ENCODE results near the gene RPAP3. TPM values are rescaled to one million over a fixed set of nuclear protein-coding genes. Genes with fewer than 3 reads are reported as not detected.
"Not testable (repeated sequence)": the region's sequence is repeated elsewhere in the genome, so short reads cannot be mapped to it uniquely, and the experiment has no call there.

RPAP3 gene
- total RNA-seq, 1 donor from 2014 or later: 27.7 TPM

DNA sequence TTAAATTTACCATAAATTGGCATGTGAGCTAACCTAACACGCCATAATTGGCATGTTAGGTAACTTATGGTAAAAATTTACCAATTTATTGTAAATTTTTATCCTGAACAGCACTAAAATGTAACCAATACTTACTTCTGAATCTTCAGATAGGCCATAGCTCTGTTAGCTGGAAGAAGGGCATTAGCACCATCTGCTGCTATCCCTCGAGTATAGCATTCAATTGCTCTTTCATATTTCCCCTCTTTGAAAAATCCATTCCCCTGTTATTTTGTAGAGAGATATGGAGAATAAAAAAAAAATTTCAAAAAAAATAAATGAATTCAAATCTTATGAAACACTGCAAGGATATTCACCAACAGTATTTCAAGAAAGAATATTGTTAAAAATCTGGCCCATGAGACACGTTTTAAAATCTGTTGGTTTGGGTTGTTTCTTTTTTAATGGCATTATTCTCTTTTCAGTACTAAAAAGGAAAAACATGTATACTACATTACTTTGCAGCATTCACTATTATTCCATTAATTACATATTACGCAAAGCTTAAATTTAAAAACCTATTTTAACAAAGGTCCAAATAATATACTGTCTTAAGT, 19.1 kb downstream of the RPAP3 start:
- TF ChIP-seq, protein P1, sequence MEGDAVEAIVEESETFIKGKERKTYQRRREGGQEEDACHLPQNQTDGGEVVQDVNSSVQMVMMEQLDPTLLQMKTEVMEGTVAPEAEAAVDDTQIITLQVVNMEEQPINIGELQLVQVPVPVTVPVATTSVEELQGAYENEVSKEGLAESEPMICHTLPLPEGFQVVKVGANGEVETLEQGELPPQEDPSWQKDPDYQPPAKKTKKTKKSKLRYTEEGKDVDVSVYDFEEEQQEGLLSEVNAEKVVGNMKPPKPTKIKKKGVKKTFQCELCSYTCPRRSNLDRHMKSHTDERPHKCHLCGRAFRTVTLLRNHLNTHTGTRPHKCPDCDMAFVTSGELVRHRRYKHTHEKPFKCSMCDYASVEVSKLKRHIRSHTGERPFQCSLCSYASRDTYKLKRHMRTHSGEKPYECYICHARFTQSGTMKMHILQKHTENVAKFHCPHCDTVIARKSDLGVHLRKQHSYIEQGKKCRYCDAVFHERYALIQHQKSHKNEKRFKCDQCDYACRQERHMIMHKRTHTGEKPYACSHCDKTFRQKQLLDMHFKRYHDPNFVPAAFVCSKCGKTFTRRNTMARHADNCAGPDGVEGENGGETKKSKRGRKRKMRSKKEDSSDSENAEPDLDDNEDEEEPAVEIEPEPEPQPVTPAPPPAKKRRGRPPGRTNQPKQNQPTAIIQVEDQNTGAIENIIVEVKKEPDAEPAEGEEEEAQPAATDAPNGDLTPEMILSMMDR (IDR thresholded peaks at IDR 0.05; ENCODE audit: insufficient read depth, low read length, poor library complexity, severe bottlenecking): peak; percentile 77
- DNase-seq (ENCODE audit: low read depth): no peak
- H3K36me3 ChIP-seq (ENCODE audit: control insufficient read depth, insufficient read depth, low read length): no peaks in the 10 kb centered on the region
- no peak overlapping the region for H3K4me3 ChIP-seq (ENCODE audit: low read depth, low read length)
- no peaks in the 10 kb centered on the region for H3K27me3 ChIP-seq (ENCODE audit: control insufficient read depth, insufficient read depth, low read length)

DNA sequence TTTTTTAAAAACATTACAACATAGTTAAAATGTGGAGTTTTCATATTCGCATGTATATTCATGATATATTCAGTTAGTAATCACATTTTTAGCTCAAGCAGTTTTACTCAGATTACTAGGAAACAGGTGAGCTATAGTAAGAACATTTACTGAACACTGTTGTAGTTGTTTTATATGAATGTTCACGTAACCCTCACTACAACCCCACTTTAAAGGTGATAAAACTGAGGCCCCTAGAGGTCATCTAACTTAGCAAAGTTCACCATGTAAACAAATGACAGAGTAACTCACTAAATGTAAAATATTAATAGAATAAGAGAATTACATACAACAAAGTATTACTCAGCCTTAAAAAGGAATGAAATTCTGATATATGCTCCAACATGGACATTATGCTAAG, 26.0 kb downstream of the RPAP3 start:
- Histone ChIP-seq H3K27me3 (ENCODE audit: control insufficient read depth, insufficient read depth, low read length) (no peaks in the 10 kb centered on the region), H3K4me3 (ENCODE audit: low read depth, low read length) (no peak overlapping the region), H3K36me3 (ENCODE audit: control insufficient read depth, insufficient read depth, low read length) (no peaks in the 10 kb centered on the region)
- TF ChIP-seq, protein P1 (IDR thresholded peaks at IDR 0.05; ENCODE audit: insufficient read depth, low read length, poor library complexity, severe bottlenecking): no peak
- DNase-seq (ENCODE audit: low read depth): no peak

DNA sequence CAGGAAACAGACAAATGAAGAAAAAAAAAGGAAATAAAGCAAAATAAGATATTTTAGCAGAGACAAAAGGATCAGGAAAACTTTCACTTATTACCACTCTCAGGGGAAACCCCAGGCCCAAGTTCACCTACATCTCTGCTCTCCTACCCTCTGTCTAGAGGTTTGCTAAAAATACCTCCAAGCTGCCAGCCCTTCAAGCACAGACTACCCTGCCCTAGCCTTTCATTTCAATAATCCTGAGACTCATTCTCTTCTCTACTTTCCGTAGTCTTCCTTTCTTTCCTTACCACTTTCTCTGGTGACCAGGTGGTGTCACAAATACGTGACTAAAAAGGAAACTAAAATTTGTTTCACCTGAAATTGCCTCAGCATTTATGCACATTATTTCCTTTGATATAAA, 33.8 kb downstream of the RPAP3 start:
- TF ChIP-seq, protein P1 (IDR thresholded peaks at IDR 0.05; ENCODE audit: insufficient read depth, low read length, poor library complexity, severe bottlenecking): no peak
- Histone ChIP-seq H3K27me3 (ENCODE audit: control insufficient read depth, insufficient read depth, low read length) (no peaks in the 10 kb centered on the region), H3K36me3 (ENCODE audit: control insufficient read depth, insufficient read depth, low read length) (no peaks in the 10 kb centered on the region), H3K4me3 (ENCODE audit: low read depth, low read length) (no peak overlapping the region)
- no peak for DNase-seq (ENCODE audit: low read depth)

DNA sequence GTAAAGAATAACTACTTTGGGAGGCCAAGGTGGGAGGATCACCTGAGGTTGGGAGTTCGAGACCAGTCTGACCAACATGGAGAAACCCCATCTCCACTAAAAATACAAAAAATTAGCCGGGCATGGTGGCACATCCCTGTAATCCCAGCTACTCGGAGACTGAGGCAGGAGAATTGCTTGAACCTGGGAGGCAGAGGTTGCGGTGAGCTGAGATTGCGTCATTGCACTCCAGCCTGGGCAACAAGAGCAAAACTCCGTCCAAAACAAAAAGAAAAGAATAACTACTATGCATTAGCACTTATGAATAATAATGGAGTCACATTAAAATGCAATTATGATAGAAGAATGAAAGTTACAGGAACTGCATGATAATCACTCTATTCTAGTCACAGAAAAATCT, 37.9 kb downstream of the RPAP3 start:
- not testable (repeated sequence) for H3K36me3 ChIP-seq (ENCODE audit: control insufficient read depth, insufficient read depth, low read length); DNase-seq (ENCODE audit: low read depth); H3K4me3 ChIP-seq (ENCODE audit: low read depth, low read length); H3K27me3 ChIP-seq (ENCODE audit: control insufficient read depth, insufficient read depth, low read length)

DNA sequence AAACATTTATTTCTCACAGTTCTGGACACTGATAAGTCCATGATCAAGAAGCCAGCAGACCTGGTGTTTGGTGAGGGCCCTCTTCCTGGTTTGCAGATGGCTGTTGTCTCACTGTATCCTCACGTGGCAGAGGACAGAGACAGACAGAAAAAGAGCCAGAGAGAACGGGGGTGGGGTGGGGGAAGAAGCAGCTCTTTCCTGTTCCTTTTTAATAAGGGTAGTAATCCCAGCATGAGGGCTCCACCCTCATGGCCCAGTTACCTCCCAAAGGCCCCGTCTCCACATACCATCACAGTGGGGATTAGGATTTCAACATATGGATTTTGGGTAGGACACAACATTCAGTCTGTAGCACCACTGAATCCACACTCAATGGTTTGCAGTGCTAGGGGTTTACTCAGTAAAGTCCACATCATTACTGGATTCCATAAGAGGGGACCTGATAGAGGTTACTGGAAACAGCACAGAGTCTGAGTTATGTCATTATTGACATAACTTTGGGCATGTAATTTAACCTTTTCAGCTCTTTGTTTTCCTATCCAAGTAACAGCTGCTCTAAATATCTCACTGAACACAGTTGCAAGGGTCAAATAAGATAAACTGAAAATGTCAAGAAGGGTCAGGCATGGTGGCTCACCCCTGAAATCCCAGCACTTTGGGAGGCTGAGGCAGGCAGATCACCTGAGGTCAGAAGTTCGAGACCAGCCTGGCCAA, 53.2 kb downstream of the RPAP3 start:
- no peak for DNase-seq (ENCODE audit: low read depth)
- TF ChIP-seq, protein P1 (IDR thresholded peaks at IDR 0.05; ENCODE audit: insufficient read depth, low read length, poor library complexity, severe bottlenecking): no peak
- H3K36me3 ChIP-seq (ENCODE audit: control insufficient read depth, insufficient read depth, low read length): no peaks in the 10 kb centered on the region
- H3K27me3 ChIP-seq (ENCODE audit: control insufficient read depth, insufficient read depth, low read length): no peaks in the 10 kb centered on the region
- no peak overlapping the region for H3K4me3 ChIP-seq (ENCODE audit: low read depth, low read length)

DNA sequence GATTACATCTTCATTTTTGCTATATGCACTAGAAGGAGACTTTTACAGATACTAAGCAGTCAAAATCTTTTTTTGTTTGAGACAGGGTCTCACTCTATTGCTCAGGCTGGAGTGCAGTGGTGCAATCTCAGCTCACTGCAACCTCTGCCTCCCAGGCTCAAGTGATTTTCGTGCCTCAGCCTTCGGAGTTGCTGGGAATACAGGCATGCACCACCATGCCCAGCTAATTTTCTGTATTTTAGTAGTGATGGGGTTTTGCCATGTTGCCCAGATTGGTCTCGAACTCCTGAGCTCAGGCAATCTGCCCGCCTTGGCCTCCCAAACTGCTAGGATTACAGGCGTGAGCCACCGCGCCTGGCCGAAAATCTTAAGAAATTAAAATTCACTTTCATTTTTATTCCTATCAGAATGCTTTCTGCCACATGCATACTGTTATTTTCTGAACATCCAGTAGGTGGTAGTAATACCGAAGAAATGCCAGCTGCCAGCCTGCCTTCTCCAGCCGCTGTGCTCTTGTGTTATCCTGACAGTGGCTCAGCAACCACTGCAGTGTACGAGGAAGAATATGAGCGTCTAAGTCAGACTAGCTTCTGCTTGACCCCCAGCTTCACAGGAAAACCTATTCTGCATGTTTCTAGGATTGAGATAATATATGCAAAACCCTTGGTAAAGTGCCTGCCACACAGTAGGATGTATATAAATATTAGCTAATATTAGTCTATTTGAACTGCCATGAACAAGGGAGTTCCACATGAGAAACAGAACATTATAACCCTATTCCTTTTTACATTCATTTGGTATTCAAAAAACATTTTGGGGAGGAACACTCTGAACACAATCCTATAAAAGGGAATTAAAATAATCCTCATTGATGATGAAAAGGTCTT, 54.2 kb downstream of the RPAP3 start:
- TF ChIP-seq, protein P1 (IDR thresholded peaks at IDR 0.05; ENCODE audit: insufficient read depth, low read length, poor library complexity, severe bottlenecking): peak; percentile 68
- Histone ChIP-seq H3K4me3 (ENCODE audit: low read depth, low read length) (no peak overlapping the region), H3K27me3 (ENCODE audit: control insufficient read depth, insufficient read depth, low read length) (no peaks in the 10 kb centered on the region), H3K36me3 (ENCODE audit: control insufficient read depth, insufficient read depth, low read length) (no peaks in the 10 kb centered on the region)
- DNase-seq (ENCODE audit: low read depth): peak; percentile 7

All from kidney epithelial cell (primary cell).